ENCODE data around the gene DHRS1. TPM values are rescaled to one million over a fixed set of nuclear protein-coding genes. Genes with fewer than 3 reads are reported as not detected.

Gene DHRS1
- total and polyA plus RNA-seq, 2 of the 4 experiments (the other 2 are of a cell fraction), result 15.8 to 38.6 TPM

GRCh38 chr14:24277071-24277470 is 22.5 kb downstream of the DHRS1 start:
- BruUV-seq (replicated peaks), result no TSS peak

More at GRCh38 chr14:24277071-24277470, 22.5 kb downstream of the DHRS1 start:
- Histone ChIP-seq H4K20me1 (ENCODE audit: insufficient read depth, low read length) (no peaks in the 10 kb centered on the region), H2BK5ac (ENCODE audit: low read depth, low read length, poor library complexity, severe bottlenecking) (no peak overlapping the region), H3K4me1 (ENCODE audit: control insufficient read depth, insufficient read depth, low read length) (no peaks in the 10 kb centered on the region; the same call in 1 of the 2 replicates), H3K23ac (ENCODE audit: low read depth, low read length) (no peak overlapping the region), H3K14ac (replicated peaks; ENCODE audit: low read depth, low read length) (no peak overlapping the region), H2BK20ac (ENCODE audit: low read depth, low read length) (no peak overlapping the region), H3K4ac (ENCODE audit: low read depth, low read length) (no peak overlapping the region), H2AK9ac (replicated peaks; ENCODE audit: low read depth, low read length, poor library complexity) (no peak overlapping the region), H2AFZ (replicated peaks; ENCODE audit: low read length, poor library complexity) (no peak overlapping the region), H3K56ac (ENCODE audit: extremely low read depth, insufficient read depth, low read length) (no peak overlapping the region), H3K27me3 (ENCODE audit: control insufficient read depth, insufficient read depth, low read length) (no peaks in the 10 kb centered on the region), H3K9me3 (ENCODE audit: control insufficient read depth, insufficient read depth, low read length) (no peaks in the 10 kb centered on the region), H2AK5ac (ENCODE audit: low read depth, low read length) (no peak overlapping the region), H3K27ac (ENCODE audit: insufficient read depth, low read length) (no peak overlapping the region), H3K18ac (ENCODE audit: low read depth, low read length) (no peak overlapping the region), H3K36me3 (ENCODE audit: control insufficient read depth, insufficient read depth, low read length) (no peaks in the 10 kb centered on the region), H3K79me1 (ENCODE audit: low read depth in 1 of 2, low read length in 2 of 2) (peaks cover 8 to 19% of the 10 kb centered on the region in 2 experiments), H3K9me1 (ENCODE audit: insufficient read depth, low read length) (no peaks in the 10 kb centered on the region; the same call in 1 of the 2 replicates), H3K4me3 (ENCODE audit: insufficient read depth, low read depth, low read length) (no peak overlapping the region), H4K5ac (ENCODE audit: low read depth, low read length) (no peak overlapping the region), H4K8ac (ENCODE audit: low read depth in 2 of 2, low read length in 2 of 2) (no peak overlapping the region), H4K91ac (ENCODE audit: insufficient read depth, low read depth, low read length) (no peak overlapping the region), H3K9ac (ENCODE audit: low read depth, low read length) (no peak overlapping the region), H3K4me2 (ENCODE audit: low read depth, low read length) (no peak overlapping the region), H2BK15ac (ENCODE audit: low read depth, low read length) (no peak overlapping the region), H2BK120ac (ENCODE audit: low read depth, low read length) (no peak overlapping the region)
- DNase-seq (no peak), ATAC-seq (ENCODE audit: low read depth) (no peak)
- ChIA-PET POLR2A (ENCODE audit: unreplicated experiment) (no interaction called here), CTCF (no interaction called here)
- in situ Hi-C loops (cut with MboI; ENCODE audit: low sequenced_read_pairs) (no loop called here), intact Hi-C loops (cut with micrococcal nuclease) (no loop called here), dilution Hi-C loops (cut with HindIII; ENCODE audit: low sequenced_read_pairs, unreplicated experiment) (no loop called here)
- WGBS, 2 experiments (ENCODE audit: extremely low coverage in 2 of 2, insufficient read length in 1 of 2), result 85% methylated on average over 6 of the region's 6 CpGs; no CpG with 5 or more reads in 1 of the 2 experiments
- TF ChIP-seq USF2 (IDR thresholded peaks at IDR 0.05; ENCODE audit: low read depth, low read length) (no peak), POLR2A (IDR thresholded peaks at IDR 0.05; ENCODE audit: low read depth, low read length) (no peak), MXI1 (IDR thresholded peaks at IDR 0.05; ENCODE audit: borderline replicate concordance, low read depth, low read length) (no peak), BHLHE40 (IDR thresholded peaks at IDR 0.05; ENCODE audit: low read depth, low read length) (no peak), ELK1 (IDR thresholded peaks at IDR 0.05; ENCODE audit: borderline replicate concordance, low read depth, low read length) (no peak), MAFK (IDR thresholded peaks at IDR 0.05; ENCODE audit: low read depth, low read length) (no peak), SMC3 (IDR thresholded peaks at IDR 0.05; ENCODE audit: low read depth, low read length) (no peak), MAZ (IDR thresholded peaks at IDR 0.05; ENCODE audit: borderline replicate concordance, low read depth, low read length) (no peak), CEBPB (IDR thresholded peaks at IDR 0.05; ENCODE audit: low read depth, low read length) (no peak), RCOR1 (IDR thresholded peaks at IDR 0.05; ENCODE audit: insufficient replicate concordance, low read length) (no peak), FOS (IDR thresholded peaks at IDR 0.05; ENCODE audit: low read depth, low read length) (no peak)
